Activated naive CD4-positive, alpha-beta T cell treated with anti-CD3 and anti-CD28 coated beads, Interleukin-2, amount 50 U/mL, for 24 hours (primary cell): Measurements from ENCODE around the gene EFCAB5.
"Not testable (repeated sequence)": the region's sequence is repeated elsewhere in the genome, so short reads cannot be mapped to it uniquely, and the experiment has no call there.

Experiments
- H3K27ac Mint-ChIP-seq: one replicate; pipeline ENCODE4 v1.8.0; 2021; ENCODE audit warnings: mild to moderate bottlenecking, mixed read lengths
- H3K27me3 Mint-ChIP-seq: one replicate; pipeline ENCODE4 v1.8.0; 2021; ENCODE audit warnings: mixed read lengths
- H3K36me3 Mint-ChIP-seq: one replicate; pipeline ENCODE4 v1.8.0; 2021; ENCODE audit warnings: mixed read lengths
- H3K4me1 Mint-ChIP-seq: one replicate; pipeline ENCODE4 v1.8.0; 2021; ENCODE audit warnings: mixed read lengths
- H3K4me3 Mint-ChIP-seq: one replicate; pipeline ENCODE4 v1.8.0; 2021; ENCODE audit warnings: mild to moderate bottlenecking, mixed read lengths
- H3K9me3 Mint-ChIP-seq: one replicate; pipeline ENCODE4 v1.8.0; 2021; ENCODE audit warnings: mixed read lengths

Gene EFCAB5

GRCh38 chr17:29941334-29941733 lies at the start of gene EFCAB5:
Gene EFCAB5, plus strand, starts transcription at chr17:29941634. Its CDS starts 163 bp downstream, at chr17:29941797.
- Mint-ChIP-seq H3K4me1 (no peaks in the 10 kb centered on the region), H3K36me3 (no peaks in the 10 kb centered on the region), H3K9me3 (no peaks in the 10 kb centered on the region), H3K27ac (no peak within 1 kb of the TSS), H3K27me3 (no peaks in the 10 kb centered on the region), H3K4me3 (no peak within 1 kb of the TSS)

- H3K27ac Mint-ChIP-seq: no peak overlapping the region
- peaks cover 6% of the 10 kb centered on the region for H3K9me3 Mint-ChIP-seq
- no peak overlapping the region for H3K4me3 Mint-ChIP-seq
- H3K36me3 Mint-ChIP-seq: peaks cover 12% of the 10 kb centered on the region
- H3K27me3 Mint-ChIP-seq: no peaks in the 10 kb centered on the region
- H3K4me1 Mint-ChIP-seq: peaks cover 38% of the 10 kb centered on the region
These were observed 49.2 kb upstream of the EFCAB5 start for GRCh38 chr17:29892201-29892600.

GRCh38 chr17:29897136-29897535 lies 44.3 kb upstream of the EFCAB5 start:
- not testable (repeated sequence) for H3K27ac Mint-ChIP-seq

GRCh38 chr17:29903471-29903870 lies 38.0 kb upstream of the EFCAB5 start:
- Mint-ChIP-seq H3K4me3 (no peak overlapping the region), H3K27me3 (no peaks in the 10 kb centered on the region), H3K36me3 (peaks cover 7% of the 10 kb centered on the region), H3K4me1 (peaks cover 52% of the 10 kb centered on the region), H3K9me3 (no peaks in the 10 kb centered on the region), H3K27ac (no peak overlapping the region)

More at GRCh38 chr17:29897136-29897535, 44.3 kb upstream of the EFCAB5 start:
- H3K36me3 Mint-ChIP-seq, H3K4me3 Mint-ChIP-seq, H3K9me3 Mint-ChIP-seq, H3K27me3 Mint-ChIP-seq: not testable (repeated sequence)
- peaks cover 34% of the 10 kb centered on the region for H3K4me1 Mint-ChIP-seq

DNA sequence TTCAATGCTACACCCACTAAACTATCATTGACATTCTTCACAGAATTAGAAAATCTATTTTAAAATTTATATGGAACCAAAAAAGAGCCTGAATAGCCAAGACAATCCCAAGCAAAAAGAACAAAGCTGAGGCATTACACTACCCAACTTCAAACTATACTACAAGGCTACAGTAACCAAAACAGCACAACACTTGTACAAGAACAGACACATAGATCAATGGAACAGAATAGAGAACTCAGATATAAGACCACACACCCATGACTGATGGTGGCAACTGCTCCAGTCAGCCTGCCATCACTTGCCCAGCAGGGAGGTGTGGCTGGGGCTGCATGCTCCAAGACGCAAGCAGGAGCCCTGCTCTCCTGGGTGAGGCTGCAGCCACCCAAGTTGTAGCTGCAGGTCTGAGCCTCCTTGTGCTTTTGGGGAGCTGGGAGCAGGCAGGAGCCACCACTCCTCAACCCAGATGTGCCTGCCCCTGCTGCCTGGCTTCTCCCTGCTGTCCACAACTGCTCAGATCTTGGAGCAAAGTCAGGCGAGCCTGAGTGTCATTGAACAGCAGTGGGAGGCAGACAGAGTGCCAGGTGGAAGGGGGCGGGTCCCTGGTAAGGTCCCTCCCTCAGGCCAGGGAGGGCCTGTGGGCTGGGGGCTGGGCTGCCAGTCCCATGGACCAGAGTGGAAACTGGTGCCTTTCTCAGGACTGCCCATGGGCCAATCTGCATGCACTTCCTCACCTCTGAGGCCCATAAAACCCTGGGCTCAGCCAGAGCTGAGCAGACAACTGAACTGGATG lies 36.2 kb upstream of the EFCAB5 start:
- no peaks in the 10 kb centered on the region for H3K27me3 Mint-ChIP-seq
- no peaks in the 10 kb centered on the region for H3K9me3 Mint-ChIP-seq
- peaks cover 7% of the 10 kb centered on the region for H3K36me3 Mint-ChIP-seq
- H3K4me3 Mint-ChIP-seq: no peak overlapping the region
- peaks cover 62% of the 10 kb centered on the region for H3K4me1 Mint-ChIP-seq
- H3K27ac Mint-ChIP-seq: no peak overlapping the region

GRCh38 chr17:29905879-29906167 lies 35.6 kb upstream of the EFCAB5 start:
- Mint-ChIP-seq H3K27me3 (no peaks in the 10 kb centered on the region), H3K27ac (no peak overlapping the region), H3K4me1 (peaks cover 66% of the 10 kb centered on the region), H3K9me3 (no peaks in the 10 kb centered on the region), H3K4me3 (no peak overlapping the region), H3K36me3 (peaks cover 7% of the 10 kb centered on the region)

- Mint-ChIP-seq H3K4me1 (peaks cover 67% of the 10 kb centered on the region), H3K9me3 (no peaks in the 10 kb centered on the region), H3K4me3 (no peak overlapping the region), H3K27ac (no peak overlapping the region), H3K27me3 (no peaks in the 10 kb centered on the region), H3K36me3 (peaks cover 7% of the 10 kb centered on the region)
These were observed 34.5 kb upstream of the EFCAB5 start for GRCh38 chr17:29906969-29907368.

- H3K4me3 Mint-ChIP-seq: no peak overlapping the region
- H3K9me3 Mint-ChIP-seq: no peaks in the 10 kb centered on the region
- H3K4me1 Mint-ChIP-seq: peaks cover 50% of the 10 kb centered on the region
- peaks cover 7% of the 10 kb centered on the region for H3K36me3 Mint-ChIP-seq
- no peak overlapping the region for H3K27ac Mint-ChIP-seq
- H3K27me3 Mint-ChIP-seq: no peaks in the 10 kb centered on the region
These were observed 32.0 kb upstream of the EFCAB5 start for GRCh38 chr17:29909236-29910003.

GRCh38 chr17:29911641-29912177 lies 29.7 kb upstream of the EFCAB5 start:
- no peak overlapping the region for H3K27ac Mint-ChIP-seq
- peaks cover 5% of the 10 kb centered on the region for H3K36me3 Mint-ChIP-seq
- H3K4me3 Mint-ChIP-seq: no peak overlapping the region
- H3K4me1 Mint-ChIP-seq: peaks cover 44% of the 10 kb centered on the region
- no peaks in the 10 kb centered on the region for H3K9me3 Mint-ChIP-seq
- no peaks in the 10 kb centered on the region for H3K27me3 Mint-ChIP-seq

GRCh38 chr17:29914819-29915537 lies 26.5 kb upstream of the EFCAB5 start:
- Mint-ChIP-seq H3K9me3 (no peaks in the 10 kb centered on the region), H3K27ac (no peak overlapping the region), H3K27me3 (no peaks in the 10 kb centered on the region), H3K36me3 (no peaks in the 10 kb centered on the region), H3K4me1 (peaks cover 44% of the 10 kb centered on the region), H3K4me3 (no peak overlapping the region)

GRCh38 chr17:29918016-29918415 lies 23.4 kb upstream of the EFCAB5 start:
- H3K36me3 Mint-ChIP-seq: no peaks in the 10 kb centered on the region
- peaks cover 37% of the 10 kb centered on the region for H3K4me1 Mint-ChIP-seq
- H3K27me3 Mint-ChIP-seq: no peaks in the 10 kb centered on the region
- no peaks in the 10 kb centered on the region for H3K9me3 Mint-ChIP-seq
- H3K27ac Mint-ChIP-seq: no peak overlapping the region
- H3K4me3 Mint-ChIP-seq: no peak overlapping the region

- Mint-ChIP-seq H3K27ac (no peak overlapping the region), H3K36me3 (no peaks in the 10 kb centered on the region), H3K4me1 (peaks cover 37% of the 10 kb centered on the region)
These were observed 22.2 kb upstream of the EFCAB5 start for GRCh38 chr17:29918922-29919856.

DNA sequence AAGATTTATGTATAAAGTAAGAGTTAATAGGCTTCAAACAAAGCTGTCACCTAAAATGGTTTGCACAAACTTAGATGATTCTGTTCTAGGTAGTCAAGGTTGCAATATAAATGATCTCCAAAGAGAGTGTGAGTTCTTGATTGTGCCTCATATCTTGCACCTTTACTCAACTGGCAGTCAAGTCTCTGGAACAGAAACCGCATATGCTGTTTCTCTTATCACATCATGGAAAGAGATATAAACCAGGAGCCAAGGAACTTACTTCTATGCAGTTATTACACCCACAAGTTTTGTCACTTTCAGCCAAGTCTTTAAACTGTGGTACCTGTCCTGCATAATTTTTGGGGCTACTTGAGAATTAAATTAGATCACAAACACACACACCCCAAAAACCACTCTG lies 16.6 kb upstream of the EFCAB5 start:
- Mint-ChIP-seq H3K36me3 (peaks cover 1% of the 10 kb centered on the region), H3K4me3 (no peak overlapping the region), H3K27me3 (no peaks in the 10 kb centered on the region), H3K9me3 (no peaks in the 10 kb centered on the region), H3K4me1 (peaks cover 43% of the 10 kb centered on the region), H3K27ac (no peak overlapping the region)

More at GRCh38 chr17:29918922-29919856, 22.2 kb upstream of the EFCAB5 start:
- Mint-ChIP-seq H3K27me3 (no peaks in the 10 kb centered on the region), H3K4me3 (no peak overlapping the region), H3K9me3 (no peaks in the 10 kb centered on the region)

DNA sequence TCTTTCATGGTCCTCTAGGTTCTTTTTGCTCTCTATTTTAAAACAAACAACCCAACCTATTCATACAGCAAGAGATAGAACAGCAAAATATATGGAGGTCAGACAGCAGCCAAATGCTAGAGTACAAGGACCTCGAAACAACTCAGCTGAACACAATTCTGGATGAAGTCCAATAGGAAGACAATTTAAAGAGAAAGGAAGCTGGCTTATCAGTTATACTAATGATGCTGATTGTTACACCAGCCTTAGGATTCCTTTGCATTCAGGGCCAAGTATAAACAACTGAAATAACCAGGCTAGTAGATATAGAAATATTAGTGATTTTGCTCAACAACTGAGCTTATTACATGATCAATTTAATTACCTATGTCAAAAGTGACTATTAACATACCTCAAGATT lies 13.9 kb upstream of the EFCAB5 start:
- H3K9me3 Mint-ChIP-seq: no peaks in the 10 kb centered on the region
- no peak overlapping the region for H3K4me3 Mint-ChIP-seq
- no peaks in the 10 kb centered on the region for H3K27me3 Mint-ChIP-seq
- H3K27ac Mint-ChIP-seq: no peak overlapping the region
- peaks cover 33% of the 10 kb centered on the region for H3K4me1 Mint-ChIP-seq
- H3K36me3 Mint-ChIP-seq: peaks cover 1% of the 10 kb centered on the region
